Fibroblast of the aortic adventitia (primary cell): ENCODE results near the gene SCEL. TPM values are rescaled to one million over a fixed set of nuclear protein-coding genes. Genes with fewer than 3 reads are reported as not detected.

ENCODE experiments used
- DNase-seq: peaks from one replicate; pipeline ENCODE4 v3.0.0-alpha.2; 2010; ENCODE audit warnings: low read depth
- H3K4me3 ChIP-seq: 2 replicates; pipeline ENCODE4 v1.5.1; 2011; ENCODE audit warnings: low read depth, mild to moderate bottlenecking, control low read depth, low read length, moderate library complexity
- CTCF ChIP-seq: IDR thresholded peaks from 2 replicates; pipeline ENCODE4 v1.5.1; 2011; ENCODE audit warnings: mild to moderate bottlenecking, low read length, control low read depth, inconsistent platforms; ENCODE audit not compliant: insufficient read depth
- total RNA-seq: library from RNA; depleted of rRNA; stranded (reverse); fragments of >200 nt; gene quantifications from 2 replicates; pipeline ENCODE4 v1.2.3, GENCODE V29; 2012; ENCODE audit warnings: low replicate concordance

Gene SCEL
- total RNA-seq, 1 donor, result not detected

GRCh38 chr13:77571956-77572355 lies 36.5 kb downstream of the SCEL start:
- no peak for TF ChIP-seq CTCF
- no peak overlapping the region for H3K4me3 ChIP-seq
- no peak for DNase-seq

GRCh38 chr13:77574096-77574495 lies 38.6 kb downstream of the SCEL start:
- no peak overlapping the region for H3K4me3 ChIP-seq
- no peak for TF ChIP-seq CTCF
- DNase-seq, result no peak

GRCh38 chr13:77579959-77580358 lies 44.5 kb downstream of the SCEL start:
- no peak for TF ChIP-seq CTCF
- no peak overlapping the region for H3K4me3 ChIP-seq
- DNase-seq, result no peak

- no peak overlapping the region for H3K4me3 ChIP-seq
- DNase-seq, result no peak
- TF ChIP-seq CTCF, result no peak
Observed at GRCh38 chr13:77580748-77581147, 45.2 kb downstream of the SCEL start.

DNA sequence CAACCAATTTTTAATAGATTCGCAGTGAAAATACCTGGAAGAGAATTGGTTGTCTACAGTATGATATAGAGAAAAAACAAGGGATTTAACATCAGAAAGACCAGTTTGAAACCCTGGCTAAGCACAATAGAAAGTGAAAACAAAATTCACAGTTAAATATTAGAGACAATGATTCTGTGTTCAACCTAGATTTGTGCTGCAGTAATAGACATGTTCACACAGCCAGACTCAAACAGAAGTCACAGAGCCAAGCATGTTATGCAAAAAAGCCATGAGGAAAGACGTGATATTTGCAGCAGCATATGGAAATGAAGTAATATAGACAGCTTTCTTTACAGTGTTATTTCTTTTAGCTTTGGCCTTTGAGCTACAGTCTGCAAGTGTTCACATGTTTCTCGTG lies 48.1 kb downstream of the SCEL start:
- DNase-seq, result no peak
- TF ChIP-seq CTCF, result no peak
- H3K4me3 ChIP-seq, result no peak overlapping the region

GRCh38 chr13:77584106-77584505 lies 48.6 kb downstream of the SCEL start:
- no peak for TF ChIP-seq CTCF
- H3K4me3 ChIP-seq, result no peak overlapping the region
- DNase-seq, result no peak

DNA sequence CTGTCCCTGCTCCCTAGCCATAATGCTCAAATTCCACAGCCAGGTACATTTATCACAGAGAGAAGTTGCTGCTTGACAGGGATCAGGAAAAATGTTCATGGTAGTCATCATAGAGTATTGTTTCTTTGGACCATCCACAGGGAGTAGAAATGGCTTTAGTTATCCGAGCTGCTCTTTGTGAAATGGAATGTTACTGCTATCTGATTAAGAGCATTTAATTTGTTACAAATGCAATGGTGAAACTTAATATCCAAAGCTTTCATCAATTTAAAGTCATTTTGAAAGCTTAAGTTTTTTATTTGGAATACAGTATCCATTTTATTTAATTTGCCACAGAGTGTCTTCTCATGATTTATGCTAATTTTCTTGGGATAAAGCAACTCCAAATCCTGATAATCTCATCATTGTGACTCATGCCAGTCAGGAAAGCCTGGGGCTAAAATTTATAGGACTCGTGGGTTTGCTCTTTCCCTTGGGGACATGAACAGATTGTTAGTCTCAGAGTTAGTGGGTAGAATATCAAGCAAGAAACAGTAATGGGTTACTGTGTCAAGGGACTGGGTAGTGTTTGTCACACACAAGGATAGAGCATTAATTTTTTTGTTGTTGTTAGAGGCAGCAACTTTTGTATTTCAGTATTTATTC lies 59.8 kb downstream of the SCEL start:
- DNase-seq, result no peak
- TF ChIP-seq CTCF, result no peak
- no peak overlapping the region for H3K4me3 ChIP-seq
